HepG2 (cell line): ENCODE measurements around the gene MAP3K19.

Experiments
- CENPT ChIP-seq: sonication (generic); formaldehyde crosslinking; IDR thresholded peaks from 2 replicates; pipeline ENCODE4 v1.8.0; 2022; ENCODE audit warnings: low read depth, mild to moderate bottlenecking, moderate library complexity, missing genetic modification reagents
- CTCF ChIP-seq: sonication (generic); formaldehyde crosslinking; IDR thresholded peaks from 2 replicates; pipeline ENCODE4 v1.5.0; 2020; ENCODE audit warnings: mild to moderate bottlenecking, missing genetic modification reagents, moderate library complexity
- IRF2 ChIP-seq: IDR thresholded peaks from 2 replicates; pipeline ENCODE4 v1.6.1; 2018; ENCODE audit warnings: missing genetic modification reagents, missing compliant biosample characterization
- KLF13 ChIP-seq: sonication (generic); formaldehyde crosslinking; IDR thresholded peaks from 2 replicates; pipeline ENCODE4 v1.4.0; 2020; ENCODE audit warnings: mild to moderate bottlenecking, missing genetic modification reagents
- NFYB ChIP-seq: sonication (generic); formaldehyde crosslinking; IDR thresholded peaks from 2 replicates; pipeline ENCODE4 v1.4.0; 2020; ENCODE audit warnings: missing genetic modification reagents
- SIN3A ChIP-seq: IDR thresholded peaks from 2 replicates; pipeline ENCODE4 v1.6.1; 2011; ENCODE audit warnings: low read depth, mild to moderate bottlenecking, control low read depth, low read length, borderline replicate concordance
- ZNF18 ChIP-seq: sonication (generic); formaldehyde crosslinking; IDR thresholded peaks from 2 replicates; pipeline ENCODE4 v1.8.0; 2022; ENCODE audit warnings: mild to moderate bottlenecking, missing genetic modification reagents; ENCODE audit not compliant: insufficient replicate concordance

- TF ChIP-seq CTCF (CRISPR knock-in tag) = no peak
- TF ChIP-seq SIN3A = no peak
- TF ChIP-seq ZNF18 (CRISPR knock-in tag) = no peak
- no peak for TF ChIP-seq CENPT (CRISPR knock-in tag)
- no peak for TF ChIP-seq IRF2
- TF ChIP-seq NFYB (CRISPR knock-in tag) = no peak
- no peak for TF ChIP-seq KLF13 (CRISPR knock-in tag)
Observed at GRCh38 chr2:134934641-134935040, 112.6 kb downstream of the MAP3K19 start.
